ENCODE results near the gene PRSS22.

DNA sequence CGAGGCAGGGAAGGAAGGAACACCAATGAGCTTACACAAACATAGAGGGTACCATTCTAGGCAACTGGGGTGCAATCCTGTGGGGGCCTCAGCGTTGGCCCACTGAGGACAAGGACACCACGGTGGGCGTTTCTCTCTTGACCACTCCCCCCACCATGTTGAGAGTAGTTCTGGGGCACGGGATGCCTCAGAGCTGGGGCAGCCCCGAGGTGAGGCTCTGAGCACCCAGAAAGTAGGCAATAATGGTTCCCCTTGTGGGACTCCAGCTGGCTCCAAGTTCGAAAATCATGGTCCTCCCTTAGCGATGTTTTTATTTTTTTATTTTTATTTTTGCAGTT lies 35.8 kb downstream of the PRSS22 start:
- TF ChIP-seq, protein P1, sequence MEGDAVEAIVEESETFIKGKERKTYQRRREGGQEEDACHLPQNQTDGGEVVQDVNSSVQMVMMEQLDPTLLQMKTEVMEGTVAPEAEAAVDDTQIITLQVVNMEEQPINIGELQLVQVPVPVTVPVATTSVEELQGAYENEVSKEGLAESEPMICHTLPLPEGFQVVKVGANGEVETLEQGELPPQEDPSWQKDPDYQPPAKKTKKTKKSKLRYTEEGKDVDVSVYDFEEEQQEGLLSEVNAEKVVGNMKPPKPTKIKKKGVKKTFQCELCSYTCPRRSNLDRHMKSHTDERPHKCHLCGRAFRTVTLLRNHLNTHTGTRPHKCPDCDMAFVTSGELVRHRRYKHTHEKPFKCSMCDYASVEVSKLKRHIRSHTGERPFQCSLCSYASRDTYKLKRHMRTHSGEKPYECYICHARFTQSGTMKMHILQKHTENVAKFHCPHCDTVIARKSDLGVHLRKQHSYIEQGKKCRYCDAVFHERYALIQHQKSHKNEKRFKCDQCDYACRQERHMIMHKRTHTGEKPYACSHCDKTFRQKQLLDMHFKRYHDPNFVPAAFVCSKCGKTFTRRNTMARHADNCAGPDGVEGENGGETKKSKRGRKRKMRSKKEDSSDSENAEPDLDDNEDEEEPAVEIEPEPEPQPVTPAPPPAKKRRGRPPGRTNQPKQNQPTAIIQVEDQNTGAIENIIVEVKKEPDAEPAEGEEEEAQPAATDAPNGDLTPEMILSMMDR (IDR thresholded peaks at IDR 0.05) = no peak
- TF ChIP-seq EZH2 (IDR thresholded peaks at IDR 0.05; ENCODE audit: borderline replicate concordance, insufficient read depth, low read depth, low read length, poor library complexity, severe bottlenecking) = no peak

Data from B cell (primary cell).